ENCODE data around the gene MEX3C. TPM values are rescaled to one million over a fixed set of nuclear protein-coding genes. Genes with fewer than 3 reads are reported as not detected.

MEX3C gene
- total and polyA plus RNA-seq, 2 donors (not counting 1 experiment from before 2014, with no cell fraction given): 39.8 to 41.8 TPM

GRCh38 chr18:51154431-51155063, 42.9 kb downstream of the MEX3C start:
- Histone ChIP-seq H4K20me1 (ENCODE audit: control insufficient read depth, extremely low read depth, insufficient read depth, low read length) (no peaks in the 10 kb centered on the region), H3K9me3 (ENCODE audit: control insufficient read depth, insufficient read depth, low read depth, low read length) (no peaks in the 10 kb centered on the region), H3K9ac (ENCODE audit: insufficient read depth, low read length) (no peak overlapping the region), H3K27ac (ENCODE audit: insufficient read depth, low read length) (no peak overlapping the region), H3K36me3 (ENCODE audit: control insufficient read depth, insufficient read depth, low read length) (no peaks in the 10 kb centered on the region), H3K4me3 (replicated peaks in 1 of 4; ENCODE audit: control extremely low read depth in 1 of 4, insufficient read depth in 1 of 4, low read depth in 3 of 4, low read length in 4 of 4) (no peak overlapping the region), H2AFZ (ENCODE audit: low read length) (no peak overlapping the region), H3K4me2 (ENCODE audit: extremely low read depth, insufficient read depth, low read length) (no peak overlapping the region), H3K27me3 (ENCODE audit: control insufficient read depth, insufficient read depth, low read length) (no peaks in the 10 kb centered on the region), H3K79me2 (ENCODE audit: control insufficient read depth, insufficient read depth, low read length) (no peaks in the 10 kb centered on the region), H3K4me1 (ENCODE audit: control insufficient read depth, extremely low read depth, insufficient read depth, low read length) (no peaks in the 10 kb centered on the region)
- no peak for DNase-seq (ENCODE audit: low read depth in 2 of 2)
- TF ChIP-seq EZH2 (IDR thresholded peaks at IDR 0.05; ENCODE audit: low read length, missing control alignments): no peak
- TF ChIP-seq CTCF (conservative IDR thresholded peaks at IDR 0.05 in 1 of 2, IDR thresholded peaks at IDR 0.05 in 1 of 2; ENCODE audit: low read depth in 1 of 2, low read length in 2 of 2): no peak

- no peaks in the 10 kb centered on the region for H3K9me3 ChIP-seq (ENCODE audit: control insufficient read depth, insufficient read depth, low read depth, low read length)
- H3K27me3 ChIP-seq (ENCODE audit: control insufficient read depth, insufficient read depth, low read length): no peaks in the 10 kb centered on the region
- H3K9ac ChIP-seq (ENCODE audit: insufficient read depth, low read length): no peak overlapping the region
- H4K20me1 ChIP-seq (ENCODE audit: control insufficient read depth, extremely low read depth, insufficient read depth, low read length): no peaks in the 10 kb centered on the region
- H3K27ac ChIP-seq (ENCODE audit: insufficient read depth, low read length): no peak overlapping the region
- H3K36me3 ChIP-seq (ENCODE audit: control insufficient read depth, insufficient read depth, low read length): no peaks in the 10 kb centered on the region
- no peaks in the 10 kb centered on the region for H3K4me1 ChIP-seq (ENCODE audit: control insufficient read depth, extremely low read depth, insufficient read depth, low read length)
- H3K4me3 ChIP-seq (replicated peaks in 1 of 4; ENCODE audit: control extremely low read depth in 1 of 4, insufficient read depth in 1 of 4, low read depth in 3 of 4, low read length in 4 of 4): no peak overlapping the region
- H2AFZ ChIP-seq (ENCODE audit: low read length): no peak overlapping the region
- TF ChIP-seq CTCF (conservative IDR thresholded peaks at IDR 0.05 in 1 of 2, IDR thresholded peaks at IDR 0.05 in 1 of 2; ENCODE audit: low read depth in 1 of 2, low read length in 2 of 2) (no peak), EZH2 (IDR thresholded peaks at IDR 0.05; ENCODE audit: low read length, missing control alignments) (no peak)
- DNase-seq (ENCODE audit: low read depth in 2 of 2): no peak
- H3K79me2 ChIP-seq (ENCODE audit: control insufficient read depth, insufficient read depth, low read length): no peaks in the 10 kb centered on the region
- no peak overlapping the region for H3K4me2 ChIP-seq (ENCODE audit: extremely low read depth, insufficient read depth, low read length)
Observed at GRCh38 chr18:51153659-51154371, 43.7 kb downstream of the MEX3C start.

GRCh38 chr18:51151568-51152511, 45.6 kb downstream of the MEX3C start:
- H2AFZ ChIP-seq (ENCODE audit: low read length): no peak overlapping the region
- TF ChIP-seq CTCF (conservative IDR thresholded peaks at IDR 0.05 in 1 of 2, IDR thresholded peaks at IDR 0.05 in 1 of 2; ENCODE audit: low read depth in 1 of 2, low read length in 2 of 2) (no peak), EZH2 (IDR thresholded peaks at IDR 0.05; ENCODE audit: low read length, missing control alignments) (no peak)
- no peak overlapping the region for H3K4me3 ChIP-seq (replicated peaks in 1 of 4; ENCODE audit: control extremely low read depth in 1 of 4, insufficient read depth in 1 of 4, low read depth in 3 of 4, low read length in 4 of 4)
- no peak for DNase-seq (ENCODE audit: low read depth in 2 of 2)
- H3K4me2 ChIP-seq (ENCODE audit: extremely low read depth, insufficient read depth, low read length): no peak overlapping the region
- no peaks in the 10 kb centered on the region for H3K79me2 ChIP-seq (ENCODE audit: control insufficient read depth, insufficient read depth, low read length)
- H3K36me3 ChIP-seq (ENCODE audit: control insufficient read depth, insufficient read depth, low read length): no peaks in the 10 kb centered on the region
- no peaks in the 10 kb centered on the region for H3K27me3 ChIP-seq (ENCODE audit: control insufficient read depth, insufficient read depth, low read length)
- H4K20me1 ChIP-seq (ENCODE audit: control insufficient read depth, extremely low read depth, insufficient read depth, low read length): no peaks in the 10 kb centered on the region
- H3K4me1 ChIP-seq (ENCODE audit: control insufficient read depth, extremely low read depth, insufficient read depth, low read length): no peaks in the 10 kb centered on the region
- no peaks in the 10 kb centered on the region for H3K9me3 ChIP-seq (ENCODE audit: control insufficient read depth, insufficient read depth, low read depth, low read length)
- no peak overlapping the region for H3K27ac ChIP-seq (ENCODE audit: insufficient read depth, low read length)
- H3K9ac ChIP-seq (ENCODE audit: insufficient read depth, low read length): no peak overlapping the region
